ENCODE results near the gene CKLF. TPM values are rescaled to one million over a fixed set of nuclear protein-coding genes. Genes with fewer than 3 reads are reported as not detected.

Gene CKLF
- total RNA-seq, 1 experiment from 2014 or later: 47.9 TPM

DNA sequence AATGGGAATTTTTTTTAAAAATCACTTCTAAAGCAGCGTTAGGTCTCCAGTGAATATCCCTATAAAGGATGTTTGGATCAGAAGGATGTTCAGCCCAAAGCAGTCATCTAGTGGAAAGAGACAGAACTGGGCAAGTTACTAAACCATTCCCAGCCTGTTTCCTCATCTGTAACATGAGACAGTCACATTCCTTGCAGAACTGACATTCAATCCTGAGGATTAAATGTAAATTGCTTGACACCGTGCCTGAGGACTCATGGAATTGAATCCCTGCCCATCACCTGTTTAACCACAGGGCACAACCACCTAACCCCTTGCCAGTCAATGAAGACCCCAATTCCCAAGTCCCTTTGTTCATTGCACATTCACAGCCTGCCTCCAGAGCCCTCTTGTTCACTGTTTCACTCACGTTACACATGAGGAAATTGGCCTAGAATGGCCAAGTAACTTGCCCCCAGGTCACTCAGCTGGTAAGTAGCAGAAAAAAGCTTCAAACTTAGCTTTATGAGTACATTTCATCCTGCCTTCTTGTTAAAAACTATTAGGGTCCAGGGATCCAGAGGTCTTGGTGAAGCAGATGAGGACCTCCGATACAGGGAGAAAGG, 28.3 kb downstream of the CKLF start:
- H3K27me3 ChIP-seq (replicated peaks; ENCODE audit: insufficient read depth, low read depth, low read length, poor library complexity): no peaks in the 10 kb centered on the region
- no peaks in the 10 kb centered on the region for H3K36me3 ChIP-seq (ENCODE audit: insufficient read depth, low read length, poor library complexity, severe bottlenecking)
- ChIA-PET CTCF (interaction anchor here (0.6 kb wide), 1 partner anchor 149 kb away, joined by 3 read pairs; no protein-coding TSS in a partner anchor), POLR2A (ENCODE audit: low non-redundant PET) (no interaction called here)
- peaks cover 20% of the 10 kb centered on the region for H3K4me1 ChIP-seq (ENCODE audit: insufficient read depth, low read length, poor library complexity, severe bottlenecking)
- H3K4me3 ChIP-seq (ENCODE audit: low read depth, low read length, poor library complexity, severe bottlenecking): no peak overlapping the region
- TF ChIP-seq, protein P1, sequence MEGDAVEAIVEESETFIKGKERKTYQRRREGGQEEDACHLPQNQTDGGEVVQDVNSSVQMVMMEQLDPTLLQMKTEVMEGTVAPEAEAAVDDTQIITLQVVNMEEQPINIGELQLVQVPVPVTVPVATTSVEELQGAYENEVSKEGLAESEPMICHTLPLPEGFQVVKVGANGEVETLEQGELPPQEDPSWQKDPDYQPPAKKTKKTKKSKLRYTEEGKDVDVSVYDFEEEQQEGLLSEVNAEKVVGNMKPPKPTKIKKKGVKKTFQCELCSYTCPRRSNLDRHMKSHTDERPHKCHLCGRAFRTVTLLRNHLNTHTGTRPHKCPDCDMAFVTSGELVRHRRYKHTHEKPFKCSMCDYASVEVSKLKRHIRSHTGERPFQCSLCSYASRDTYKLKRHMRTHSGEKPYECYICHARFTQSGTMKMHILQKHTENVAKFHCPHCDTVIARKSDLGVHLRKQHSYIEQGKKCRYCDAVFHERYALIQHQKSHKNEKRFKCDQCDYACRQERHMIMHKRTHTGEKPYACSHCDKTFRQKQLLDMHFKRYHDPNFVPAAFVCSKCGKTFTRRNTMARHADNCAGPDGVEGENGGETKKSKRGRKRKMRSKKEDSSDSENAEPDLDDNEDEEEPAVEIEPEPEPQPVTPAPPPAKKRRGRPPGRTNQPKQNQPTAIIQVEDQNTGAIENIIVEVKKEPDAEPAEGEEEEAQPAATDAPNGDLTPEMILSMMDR (conservative IDR thresholded peaks at IDR 0.05; ENCODE audit: low read depth, low read length): peak; percentile 21; the same call in 1 of the 2 replicates
- TF ChIP-seq EZH2 (IDR thresholded peaks at IDR 0.05; ENCODE audit: borderline replicate concordance, low read depth, low read length, poor library complexity, severe bottlenecking): no peak
- H3K9me3 ChIP-seq (ENCODE audit: low read depth, low read length, poor library complexity, severe bottlenecking): no peaks in the 10 kb centered on the region
- BruUV-seq (replicated peaks): no TSS peak
- no peak overlapping the region for H3K27ac ChIP-seq (ENCODE audit: low read depth, low read length, poor library complexity, severe bottlenecking)
- intact Hi-C loops (cut with micrococcal nuclease; ENCODE audit: unreplicated experiment): no loop called here
- peak; percentile 43 for DNase-seq (ENCODE audit: low spot score)

DNA sequence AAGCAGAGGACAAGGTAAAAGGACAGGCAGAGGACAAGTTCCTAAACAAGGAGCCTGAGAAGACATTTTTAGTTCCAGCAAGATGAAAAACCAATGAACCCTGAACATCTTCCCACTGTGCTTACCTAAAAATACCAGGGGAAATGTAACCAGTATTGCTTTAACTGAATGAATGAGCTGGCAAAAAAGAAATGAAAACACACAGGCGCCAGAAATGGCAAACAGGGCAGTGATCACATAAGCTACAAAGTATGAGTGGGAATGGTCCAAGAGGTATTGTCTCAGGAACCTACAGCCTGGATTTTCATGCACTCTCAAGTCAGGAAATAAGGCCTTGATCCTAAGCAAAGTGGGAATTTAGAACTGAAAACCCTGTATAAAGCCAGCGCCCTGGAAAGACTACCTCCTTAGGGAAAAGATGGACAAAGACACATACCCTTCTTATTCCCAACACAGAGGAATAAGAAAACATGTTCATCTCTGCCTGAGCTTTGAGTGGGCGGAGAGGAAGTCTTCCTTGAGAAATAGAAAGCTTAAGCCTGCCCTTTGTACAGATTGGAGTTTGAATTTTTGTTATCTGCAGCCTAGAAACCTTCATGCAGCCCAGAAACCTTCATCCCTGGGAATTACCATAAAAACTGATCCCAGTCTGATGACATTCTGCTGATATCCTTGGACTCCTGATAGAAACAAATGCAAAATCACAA, 29.0 kb downstream of the CKLF start:
- no TSS peak for BruUV-seq (replicated peaks)
- ChIA-PET CTCF (no interaction called here), POLR2A (ENCODE audit: low non-redundant PET) (no interaction called here)
- Histone ChIP-seq H3K36me3 (ENCODE audit: insufficient read depth, low read length, poor library complexity, severe bottlenecking) (no peaks in the 10 kb centered on the region), H3K27ac (ENCODE audit: low read depth, low read length, poor library complexity, severe bottlenecking) (no peak overlapping the region), H3K27me3 (replicated peaks; ENCODE audit: insufficient read depth, low read depth, low read length, poor library complexity) (no peaks in the 10 kb centered on the region), H3K4me3 (ENCODE audit: low read depth, low read length, poor library complexity, severe bottlenecking) (no peak overlapping the region), H3K4me1 (ENCODE audit: insufficient read depth, low read length, poor library complexity, severe bottlenecking) (peaks cover 20% of the 10 kb centered on the region), H3K9me3 (ENCODE audit: low read depth, low read length, poor library complexity, severe bottlenecking) (no peaks in the 10 kb centered on the region)
- intact Hi-C loops (cut with micrococcal nuclease; ENCODE audit: unreplicated experiment): no loop called here
- TF ChIP-seq, protein P1 (conservative IDR thresholded peaks at IDR 0.05; ENCODE audit: low read depth, low read length): no peak
- no peak for TF ChIP-seq EZH2 (IDR thresholded peaks at IDR 0.05; ENCODE audit: borderline replicate concordance, low read depth, low read length, poor library complexity, severe bottlenecking)
- DNase-seq (ENCODE audit: low spot score): no peak

DNA sequence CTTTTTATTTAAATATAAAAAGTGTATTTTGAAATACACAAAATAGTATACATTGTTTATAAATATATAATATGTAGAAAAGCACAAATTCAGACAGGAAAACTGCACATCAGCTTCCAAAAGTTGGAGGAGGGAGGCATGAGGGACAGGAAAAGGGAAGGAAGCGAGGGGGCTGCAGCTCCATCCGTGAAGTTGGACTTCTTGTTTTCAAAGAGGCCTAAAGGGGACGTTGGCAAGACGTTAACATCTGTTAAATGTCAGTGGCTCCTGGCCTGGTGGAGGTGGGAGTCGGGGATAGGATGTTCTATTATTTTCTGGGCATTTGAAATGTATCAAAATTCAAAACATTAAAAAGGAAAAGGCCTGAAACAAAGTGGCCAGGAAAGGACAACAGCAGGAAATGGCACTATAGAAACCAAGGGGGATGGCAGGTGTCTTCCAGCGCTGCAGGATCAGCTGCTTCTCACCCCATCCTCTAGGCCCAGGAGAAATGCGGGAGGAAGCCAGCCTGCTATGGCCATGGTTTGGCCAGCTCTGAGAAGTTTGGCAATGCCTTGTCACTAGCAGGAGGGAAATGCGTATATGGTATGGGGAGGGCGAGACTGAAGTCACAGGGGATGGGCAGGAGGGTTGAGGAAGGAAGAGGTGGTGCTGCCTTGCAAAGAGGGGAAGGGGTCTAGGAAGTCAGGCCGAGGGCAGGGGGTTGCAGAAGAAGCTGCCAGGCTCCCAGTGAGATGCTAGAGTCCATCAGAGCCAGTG, 33.3 kb downstream of the CKLF start:
- no peak for DNase-seq (ENCODE audit: low spot score)
- BruUV-seq (replicated peaks): no TSS peak
- Histone ChIP-seq H3K9me3 (ENCODE audit: low read depth, low read length, poor library complexity, severe bottlenecking) (no peaks in the 10 kb centered on the region), H3K27ac (ENCODE audit: low read depth, low read length, poor library complexity, severe bottlenecking) (no peak overlapping the region), H3K36me3 (ENCODE audit: insufficient read depth, low read length, poor library complexity, severe bottlenecking) (no peaks in the 10 kb centered on the region), H3K27me3 (replicated peaks; ENCODE audit: insufficient read depth, low read depth, low read length, poor library complexity) (no peaks in the 10 kb centered on the region), H3K4me3 (ENCODE audit: low read depth, low read length, poor library complexity, severe bottlenecking) (no peak overlapping the region), H3K4me1 (ENCODE audit: insufficient read depth, low read length, poor library complexity, severe bottlenecking) (peaks cover 13% of the 10 kb centered on the region)
- intact Hi-C loops (cut with micrococcal nuclease; ENCODE audit: unreplicated experiment): no loop called here
- no peak for TF ChIP-seq EZH2 (IDR thresholded peaks at IDR 0.05; ENCODE audit: borderline replicate concordance, low read depth, low read length, poor library complexity, severe bottlenecking)
- TF ChIP-seq, protein P1 (conservative IDR thresholded peaks at IDR 0.05; ENCODE audit: low read depth, low read length): no peak
- POLR2A ChIA-PET (ENCODE audit: low non-redundant PET): no interaction called here
- CTCF ChIA-PET: no interaction called here

All from A673 (cell line).